CD4-positive, alpha-beta T cell treated with Interleukin-4 for 1 hour (primary cell): ENCODE results near the gene HIVEP3.
A peak's percentile ranks its signal among the peaks of the same experiment; 100 is the strongest.

ENCODE experiments used
- DNase-seq, 2 donors: peaks; one replicate each; pipeline ENCODE4 v3.0.0-alpha.2; 2020 to 2022

The HIVEP3 gene

GRCh38 chr1:41783189-41783639 lies 135.5 kb downstream of the HIVEP3 start:
- DNase-seq, result no peak

GRCh38 chr1:41780916-41781315 lies 137.8 kb downstream of the HIVEP3 start:
- no peak for DNase-seq

GRCh38 chr1:41780322-41780721 lies 138.4 kb downstream of the HIVEP3 start:
- DNase-seq, result no peak

- no peak for DNase-seq
Measured at GRCh38 chr1:41779360-41779759, 139.4 kb downstream of the HIVEP3 start.

- no peak for DNase-seq
Measured at GRCh38 chr1:41777695-41778094, 141.0 kb downstream of the HIVEP3 start.

- DNase-seq, result no peak
Measured at GRCh38 chr1:41776891-41777441, 141.8 kb downstream of the HIVEP3 start.

GRCh38 chr1:41775956-41776585 lies 142.7 kb downstream of the HIVEP3 start:
- no peak for DNase-seq

- DNase-seq, result no peak
Measured at GRCh38 chr1:41774471-41774990, 144.2 kb downstream of the HIVEP3 start.

GRCh38 chr1:41773842-41774241 lies 144.9 kb downstream of the HIVEP3 start:
- DNase-seq, result no peak

GRCh38 chr1:41773144-41773591 lies 145.6 kb downstream of the HIVEP3 start:
- no peak for DNase-seq

GRCh38 chr1:41769068-41769467 lies 149.7 kb downstream of the HIVEP3 start:
- DNase-seq, result no peak

GRCh38 chr1:41768583-41768982 lies 150.1 kb downstream of the HIVEP3 start:
- peak in 1 of 2 donors; percentile 35 for DNase-seq

- DNase-seq, result no peak
Measured at GRCh38 chr1:41767534-41768525, 150.9 kb downstream of the HIVEP3 start.

- no peak for DNase-seq
Measured at GRCh38 chr1:41766546-41766945, 152.2 kb downstream of the HIVEP3 start.

- no peak for DNase-seq
Measured at GRCh38 chr1:41766041-41766440, 152.7 kb downstream of the HIVEP3 start.

- DNase-seq, result no peak
Measured at GRCh38 chr1:41765152-41765551, 153.6 kb downstream of the HIVEP3 start.

GRCh38 chr1:41764656-41765055 lies 154.1 kb downstream of the HIVEP3 start:
- no peak for DNase-seq

GRCh38 chr1:41762777-41763176 lies 155.9 kb downstream of the HIVEP3 start:
- no peak for DNase-seq

GRCh38 chr1:41762251-41762650 lies 156.5 kb downstream of the HIVEP3 start:
- no peak for DNase-seq

GRCh38 chr1:41758904-41759548 lies 159.7 kb downstream of the HIVEP3 start:
- no peak for DNase-seq

GRCh38 chr1:41758500-41758899 lies 160.2 kb downstream of the HIVEP3 start:
- DNase-seq, result no peak

- DNase-seq, result peak in 1 of 2 donors; percentile 40
Measured at GRCh38 chr1:41754540-41754939, 164.2 kb downstream of the HIVEP3 start.
